Caco-2 (cell line): Measurements from ENCODE around the gene PIGU. TPM values are rescaled to one million over a fixed set of nuclear protein-coding genes. Genes with fewer than 3 reads are reported as not detected.

Experiments used
- BruUV-seq: library from RNA; stranded (reverse); fragments of 400-500 nt; replicated peaks from 2 replicates; lab custom pipeline; 2021; lab: Mats Ljungman, UMichigan
- CTCF ChIA-PET: fragments of 300-600 bp; sonication (Branson Sonifier 250); formaldehyde crosslinking; loops from one replicate; lab custom pipeline; 2022; ENCODE audit warnings: antibody characterized with exemption; lab: Charles Lee
- POLR2A ChIA-PET: fragments of 300-600 bp; sonication (Branson Sonifier 250); formaldehyde crosslinking; loops from one replicate; lab custom pipeline; 2022; ENCODE audit warnings: antibody characterized with exemption; lab: Charles Lee
- DNase-seq, 2 experiments: peaks; one replicate each; pipeline versions ENCODE4 v3.0.0 to v3.0.0-alpha.2; 2020 to 2022
- H3K27me3 ChIP-seq: replicated peaks from 2 replicates; pipeline ENCODE4 v1.6.0; 2011; ENCODE audit warnings: low read length; ENCODE audit not compliant: control insufficient read depth, insufficient read depth
- H3K36me3 ChIP-seq: 2 replicates; pipeline ENCODE4 v1.5.1; 2011; ENCODE audit warnings: low read length; ENCODE audit not compliant: control insufficient read depth, insufficient read depth
- H3K4me1 ChIP-seq: fragments of 250-450 bp; sonication (Bioruptor Pico); 2 replicates; pipeline ENCODE4 v1.5.1; 2020; ENCODE audit warnings: mild to moderate bottlenecking
- H3K4me3 ChIP-seq: 2 replicates; pipeline ENCODE4 v1.5.1; 2011; ENCODE audit warnings: low read depth, mild to moderate bottlenecking, control low read depth, low read length
- H3K9me3 ChIP-seq: fragments of 250-450 bp; sonication (Bioruptor Pico); 2 replicates; pipeline ENCODE4 v1.5.1; 2020; ENCODE audit warnings: mild to moderate bottlenecking, moderate library complexity
- H3K27ac Mint-ChIP-seq: one replicate; pipeline ENCODE4 v1.8.0; 2022; ENCODE audit warnings: mixed read lengths; ENCODE audit not compliant: unreplicated experiment
- H3K27me3 Mint-ChIP-seq: one replicate; pipeline ENCODE4 v1.8.0; 2022; ENCODE audit warnings: mixed read lengths; ENCODE audit not compliant: insufficient read depth, unreplicated experiment
- H3K36me3 Mint-ChIP-seq: one replicate; pipeline ENCODE4 v1.8.0; 2022; ENCODE audit warnings: mild to moderate bottlenecking, mixed read lengths; ENCODE audit not compliant: insufficient read depth, unreplicated experiment
- H3K4me1 Mint-ChIP-seq: one replicate; pipeline ENCODE4 v1.8.0; 2022; ENCODE audit warnings: low read depth, mixed read lengths; ENCODE audit not compliant: unreplicated experiment
- H3K4me3 Mint-ChIP-seq: one replicate; pipeline ENCODE4 v1.8.0; 2022; ENCODE audit warnings: mild to moderate bottlenecking, moderate library complexity, mixed read lengths; ENCODE audit not compliant: unreplicated experiment
- H3K9me3 Mint-ChIP-seq: one replicate; pipeline ENCODE4 v1.8.0; 2022; ENCODE audit warnings: mixed read lengths; ENCODE audit not compliant: unreplicated experiment
- intact Hi-C: fragments of 100-400 bp; cut with micrococcal nuclease; formaldehyde crosslinking; loops from one replicate; pipeline ENCODE4 v1.10.0; 2022; ENCODE audit not compliant: unreplicated experiment
- total RNA-seq: library from RNA; stranded (reverse); gene quantifications from 2 replicates; pipeline ENCODE4 v1.2.3, GENCODE V29; 2022
- TF ChIP-seq, protein P1 (sequence below), 2 experiments: fragments of 200-600 bp in 1 of 2; IDR thresholded peaks; 1 replicate in 1 of 2; 2 replicates in 1 of 2; pipeline versions ENCODE4 v1.5.1 to v1.8.0; 2011 to 2022; ENCODE audit warnings: antibody characterized with exemption in 1 of 2, control low read depth in 1 of 2, inconsistent platforms in 1 of 2, low read depth in 1 of 2, low read length in 1 of 2, mild to moderate bottlenecking in 1 of 2, moderate library complexity in 1 of 2; ENCODE audit not compliant: insufficient read depth in 1 of 2, severe bottlenecking in 1 of 2, unreplicated experiment in 1 of 2

Gene PIGU
- total RNA-seq, 1 experiment from 2014 or later, result 61.7 TPM

DNA sequence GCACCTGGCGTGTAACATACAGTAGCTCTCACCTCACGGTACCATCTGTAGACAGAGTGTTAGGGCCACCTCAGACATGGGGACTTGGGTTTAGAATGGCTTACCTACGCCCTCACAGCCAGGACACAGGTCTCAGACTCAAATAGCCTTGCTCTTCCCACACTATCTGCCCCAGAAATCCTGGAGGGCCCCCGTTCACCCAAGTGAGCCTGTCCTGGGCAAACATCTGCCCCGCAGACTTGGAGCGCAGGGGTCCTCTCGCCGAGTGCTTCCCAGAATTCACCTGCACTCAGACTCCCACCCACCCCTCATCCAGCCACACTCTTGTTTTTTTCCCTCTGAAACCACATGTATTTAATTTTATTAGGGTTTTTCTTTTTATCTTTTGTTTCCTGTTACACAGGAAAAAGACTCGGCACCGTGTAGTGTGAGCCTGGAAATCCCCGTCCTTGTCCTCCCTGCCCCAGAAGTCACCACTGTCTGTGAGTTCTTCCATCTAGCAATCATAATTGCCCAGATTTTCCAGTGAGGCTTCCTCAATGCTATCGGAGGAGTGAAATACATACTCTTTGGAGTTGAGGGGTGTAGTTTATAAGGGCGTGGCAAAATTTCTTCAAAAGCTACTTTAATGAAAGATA lies 135.5 kb downstream of the PIGU start:
- Mint-ChIP-seq H3K4me3 (no peak overlapping the region), H3K9me3 (no peaks in the 10 kb centered on the region), H3K4me1 (peaks cover under 1% of the 10 kb centered on the region), H3K36me3 (peaks cover 69% of the 10 kb centered on the region), H3K27me3 (no peaks in the 10 kb centered on the region), H3K27ac (no peak overlapping the region)
- CTCF ChIA-PET, result interaction anchor here (0.6 to 1.6 kb wide), 2 partner anchors 93 to 351 kb away, joined by 3 read pairs; no protein-coding TSS in a partner anchor
- TF ChIP-seq, protein P1, sequence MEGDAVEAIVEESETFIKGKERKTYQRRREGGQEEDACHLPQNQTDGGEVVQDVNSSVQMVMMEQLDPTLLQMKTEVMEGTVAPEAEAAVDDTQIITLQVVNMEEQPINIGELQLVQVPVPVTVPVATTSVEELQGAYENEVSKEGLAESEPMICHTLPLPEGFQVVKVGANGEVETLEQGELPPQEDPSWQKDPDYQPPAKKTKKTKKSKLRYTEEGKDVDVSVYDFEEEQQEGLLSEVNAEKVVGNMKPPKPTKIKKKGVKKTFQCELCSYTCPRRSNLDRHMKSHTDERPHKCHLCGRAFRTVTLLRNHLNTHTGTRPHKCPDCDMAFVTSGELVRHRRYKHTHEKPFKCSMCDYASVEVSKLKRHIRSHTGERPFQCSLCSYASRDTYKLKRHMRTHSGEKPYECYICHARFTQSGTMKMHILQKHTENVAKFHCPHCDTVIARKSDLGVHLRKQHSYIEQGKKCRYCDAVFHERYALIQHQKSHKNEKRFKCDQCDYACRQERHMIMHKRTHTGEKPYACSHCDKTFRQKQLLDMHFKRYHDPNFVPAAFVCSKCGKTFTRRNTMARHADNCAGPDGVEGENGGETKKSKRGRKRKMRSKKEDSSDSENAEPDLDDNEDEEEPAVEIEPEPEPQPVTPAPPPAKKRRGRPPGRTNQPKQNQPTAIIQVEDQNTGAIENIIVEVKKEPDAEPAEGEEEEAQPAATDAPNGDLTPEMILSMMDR (IDR thresholded peaks at IDR 0.05; ENCODE audit: insufficient read depth in 1 of 2, low read depth in 1 of 2, low read length in 1 of 2, severe bottlenecking in 1 of 2, unreplicated experiment in 1 of 2), result no peak
- Histone ChIP-seq H3K9me3 (no peaks in the 10 kb centered on the region), H3K27me3 (no peaks in the 10 kb centered on the region), H3K4me3 (no peak overlapping the region), H3K36me3 (peaks cover 9% of the 10 kb centered on the region), H3K4me1 (no peaks in the 10 kb centered on the region)
- BruUV-seq, result no TSS peak
- POLR2A ChIA-PET, result no interaction called here
- no peak for DNase-seq
- intact Hi-C loops, result no loop called here

DNA sequence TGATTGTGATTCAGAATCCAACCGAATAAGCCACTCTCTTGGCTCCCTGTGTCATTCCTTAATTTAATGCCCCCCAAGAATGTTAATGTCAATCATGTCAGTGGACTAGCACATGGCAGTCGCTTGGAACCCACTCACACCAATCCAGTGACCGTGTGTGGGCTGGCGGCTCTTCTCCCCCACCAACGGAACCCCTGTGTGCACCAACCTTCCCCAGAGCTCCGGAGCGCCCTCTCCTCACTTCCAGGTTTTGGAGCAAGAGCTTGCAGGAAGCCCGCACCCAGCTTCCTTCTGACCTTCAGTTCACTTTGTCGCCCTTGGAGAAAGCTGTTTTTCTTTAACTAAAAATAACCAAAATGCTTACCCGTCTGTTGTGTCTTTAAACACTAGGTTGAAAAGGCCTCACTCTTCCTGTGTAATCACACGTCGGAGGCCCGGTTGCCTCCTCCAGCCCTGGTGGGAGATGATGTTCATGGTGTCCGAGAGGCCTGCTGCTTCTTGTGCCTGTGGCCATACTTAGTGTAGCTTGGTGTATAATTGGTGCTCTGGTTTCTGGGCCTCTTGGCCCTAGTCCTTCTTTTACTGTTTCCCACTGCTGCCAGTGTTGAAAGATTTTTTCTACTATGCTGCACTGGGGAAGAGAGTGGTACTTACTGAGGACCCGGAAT lies 136.2 kb downstream of the PIGU start:
- Mint-ChIP-seq H3K4me3 (no peak overlapping the region), H3K36me3 (peaks cover 75% of the 10 kb centered on the region), H3K4me1 (no peaks in the 10 kb centered on the region), H3K27ac (no peak overlapping the region), H3K9me3 (no peaks in the 10 kb centered on the region), H3K27me3 (no peaks in the 10 kb centered on the region)
- intact Hi-C loops, result no loop called here
- no TSS peak for BruUV-seq
- ChIA-PET CTCF (interaction anchor here (0.6 to 0.7 kb wide), 2 partner anchors 93 to 229 kb away, joined by 3 to 4 read pairs; no protein-coding TSS in a partner anchor), POLR2A (interaction anchor here (0.9 kb wide), 1 partner anchor 25 kb away, joined by 3 read pairs; no protein-coding TSS in a partner anchor)
- TF ChIP-seq, protein P1 (IDR thresholded peaks at IDR 0.05; ENCODE audit: insufficient read depth in 1 of 2, low read depth in 1 of 2, low read length in 1 of 2, severe bottlenecking in 1 of 2, unreplicated experiment in 1 of 2), result no peak
- no peak for DNase-seq
- Histone ChIP-seq H3K4me3 (no peak overlapping the region), H3K4me1 (no peaks in the 10 kb centered on the region), H3K27me3 (no peaks in the 10 kb centered on the region), H3K9me3 (no peaks in the 10 kb centered on the region), H3K36me3 (peaks cover 9% of the 10 kb centered on the region)

- ChIA-PET POLR2A (interaction anchor here (0.9 kb wide), 1 partner anchor 24 kb away, joined by 3 read pairs; no protein-coding TSS in a partner anchor), CTCF (interaction anchor here (0.5 to 1.6 kb wide), 3 partner anchors 54 to 230 kb away, joined by 3 to 17 read pairs (median 4); no protein-coding TSS in a partner anchor)
- Mint-ChIP-seq H3K36me3 (peaks cover 80% of the 10 kb centered on the region), H3K4me1 (no peaks in the 10 kb centered on the region), H3K27me3 (no peaks in the 10 kb centered on the region), H3K27ac (no peak overlapping the region), H3K9me3 (no peaks in the 10 kb centered on the region), H3K4me3 (no peak overlapping the region)
- intact Hi-C loops, result no loop called here
- TF ChIP-seq, protein P1 (IDR thresholded peaks at IDR 0.05; ENCODE audit: insufficient read depth in 1 of 2, low read depth in 1 of 2, low read length in 1 of 2, severe bottlenecking in 1 of 2, unreplicated experiment in 1 of 2), result no peak
- no peaks in the 10 kb centered on the region for H3K9me3 ChIP-seq
- no TSS peak for BruUV-seq
- H3K27me3 ChIP-seq, result no peaks in the 10 kb centered on the region
- no peak for DNase-seq
- H3K4me3 ChIP-seq, result no peak overlapping the region
- no peaks in the 10 kb centered on the region for H3K4me1 ChIP-seq
- peaks cover 10% of the 10 kb centered on the region for H3K36me3 ChIP-seq
Observed at GRCh38 chr20:34539756-34540155, 137.1 kb downstream of the PIGU start.
